HG03439 (cell line): ENCODE data around the gene NEMP1.
"Not testable (repeated sequence)": the region's sequence is repeated elsewhere in the genome, so short reads cannot be mapped to it uniquely, and the experiment has no call there.

Experiments
- ATAC-seq: cut with Tn5 transposase; IDR thresholded peaks from one replicate; pipeline ENCODE4 v1.9.1; 2021; ENCODE audit warnings: mild to moderate bottlenecking, moderate library complexity; ENCODE audit not compliant: unreplicated experiment

Gene NEMP1

GRCh38 chr12:57031138-57031725 lies 47.4 kb downstream of the NEMP1 start:
- ATAC-seq, result no peak

DNA sequence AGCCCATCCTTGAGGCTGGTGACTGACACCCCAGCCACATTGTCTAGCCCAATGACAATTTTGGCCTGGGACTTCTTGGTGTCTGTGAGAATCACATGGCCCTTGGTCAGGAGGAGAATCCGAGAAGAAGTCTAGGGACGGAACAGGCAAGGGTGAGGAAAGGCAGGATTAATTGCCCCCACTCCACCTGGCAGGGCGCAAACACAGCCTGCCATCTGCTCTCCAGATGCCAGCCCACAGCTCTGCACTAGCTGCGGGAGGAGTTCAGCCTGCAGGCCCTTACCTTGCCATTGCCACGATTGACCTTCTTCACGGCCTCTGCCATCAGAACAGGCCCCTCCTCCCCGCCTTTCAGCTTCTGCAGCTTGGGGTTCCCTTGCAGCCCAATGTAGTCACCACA lies 49.1 kb downstream of the NEMP1 start:
- no peak for ATAC-seq

DNA sequence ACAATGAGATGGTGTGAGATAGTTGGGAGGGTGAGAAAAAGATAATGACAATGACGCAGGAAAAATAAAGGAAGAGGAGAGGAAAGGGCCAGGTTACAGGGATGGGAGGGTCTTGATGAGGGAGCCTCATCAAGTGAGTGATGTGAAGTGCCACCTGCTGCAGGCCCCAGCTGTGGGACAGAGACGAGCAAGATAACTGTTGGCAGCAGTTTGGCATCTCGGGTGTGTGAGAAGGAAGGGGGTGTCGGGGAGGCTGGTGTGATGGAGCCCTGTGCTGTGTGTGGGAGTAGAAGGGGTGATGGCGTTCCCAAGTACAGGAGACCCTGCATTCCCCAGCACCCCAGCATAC lies 50.8 kb downstream of the NEMP1 start:
- no peak for ATAC-seq

DNA sequence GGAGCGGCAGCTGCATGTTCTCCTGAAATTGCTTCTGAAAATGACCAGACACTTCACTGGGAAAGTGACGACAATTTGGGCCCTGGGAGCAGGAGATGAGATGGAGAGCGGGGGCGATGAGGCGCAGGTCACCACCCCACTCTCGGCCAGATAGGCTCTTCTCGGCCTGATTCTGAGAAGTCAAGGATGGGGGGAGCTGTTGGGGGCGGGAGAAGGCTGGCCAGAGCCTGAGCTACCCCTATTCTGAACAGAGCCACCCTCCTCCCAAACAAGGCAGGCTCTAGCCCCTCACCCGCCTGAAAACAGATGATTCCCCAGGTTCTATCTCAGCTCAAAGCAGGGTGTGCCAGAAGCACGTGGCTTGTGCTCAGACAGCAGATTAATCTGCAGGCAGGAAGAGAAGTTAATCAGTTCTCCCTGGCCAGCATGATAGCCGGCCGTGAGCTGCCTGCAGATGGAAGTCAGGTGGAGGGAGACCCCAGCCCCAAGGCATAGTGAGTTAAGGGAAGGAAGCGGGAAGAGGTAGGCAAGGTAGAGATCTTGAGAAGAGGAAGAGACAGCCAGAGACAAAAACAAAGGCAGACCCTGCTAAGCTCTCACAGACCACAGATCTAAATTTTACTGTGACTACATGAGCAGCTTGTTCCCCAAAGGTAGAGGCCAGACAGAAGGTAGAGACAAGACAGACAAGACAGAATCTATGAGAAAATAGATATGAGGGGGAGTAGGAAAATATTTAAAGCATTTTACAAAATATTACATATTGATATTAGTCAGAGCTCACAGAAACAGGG lies 51.4 kb downstream of the NEMP1 start:
- no peak for ATAC-seq

DNA sequence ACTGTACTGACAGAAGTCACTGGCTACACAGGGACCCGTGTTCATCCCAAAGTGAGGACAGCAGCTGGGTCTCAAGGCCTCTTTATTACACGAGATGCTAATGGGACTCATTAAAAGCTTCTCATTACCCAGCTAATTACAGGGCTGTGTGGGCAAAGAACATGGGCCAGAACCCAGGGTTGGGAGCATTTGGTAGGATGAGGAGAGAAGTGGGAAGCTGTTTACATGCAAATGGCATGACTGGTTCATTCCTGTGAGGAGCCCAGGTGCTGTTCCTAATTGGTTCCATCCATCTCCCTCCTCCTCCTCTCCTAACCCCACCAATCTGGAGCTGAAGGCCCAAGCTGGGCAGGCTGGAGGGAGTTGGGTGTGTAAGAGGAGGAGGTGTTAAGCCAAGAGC lies 53.4 kb downstream of the NEMP1 start:
- ATAC-seq, result no peak

DNA sequence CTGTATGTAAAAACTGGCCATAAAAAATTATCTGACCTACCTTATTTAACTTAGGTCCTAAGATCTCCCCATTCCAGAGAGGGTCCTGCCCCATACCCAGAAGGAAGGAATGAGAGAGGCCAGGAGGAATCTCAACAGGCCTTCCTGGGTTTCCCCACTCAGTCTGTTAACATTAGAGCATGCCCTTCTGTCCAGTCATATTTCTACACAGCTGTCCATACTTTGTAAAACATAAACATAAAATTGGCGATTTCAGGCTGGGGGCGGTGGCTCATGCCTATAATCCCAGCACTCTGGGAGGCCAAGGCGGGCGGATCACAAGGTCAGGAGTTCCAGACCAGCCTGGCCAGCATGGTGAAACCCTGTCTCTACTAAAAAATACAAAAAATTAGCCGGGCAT lies 56.3 kb downstream of the NEMP1 start:
- not testable (repeated sequence) for ATAC-seq

DNA sequence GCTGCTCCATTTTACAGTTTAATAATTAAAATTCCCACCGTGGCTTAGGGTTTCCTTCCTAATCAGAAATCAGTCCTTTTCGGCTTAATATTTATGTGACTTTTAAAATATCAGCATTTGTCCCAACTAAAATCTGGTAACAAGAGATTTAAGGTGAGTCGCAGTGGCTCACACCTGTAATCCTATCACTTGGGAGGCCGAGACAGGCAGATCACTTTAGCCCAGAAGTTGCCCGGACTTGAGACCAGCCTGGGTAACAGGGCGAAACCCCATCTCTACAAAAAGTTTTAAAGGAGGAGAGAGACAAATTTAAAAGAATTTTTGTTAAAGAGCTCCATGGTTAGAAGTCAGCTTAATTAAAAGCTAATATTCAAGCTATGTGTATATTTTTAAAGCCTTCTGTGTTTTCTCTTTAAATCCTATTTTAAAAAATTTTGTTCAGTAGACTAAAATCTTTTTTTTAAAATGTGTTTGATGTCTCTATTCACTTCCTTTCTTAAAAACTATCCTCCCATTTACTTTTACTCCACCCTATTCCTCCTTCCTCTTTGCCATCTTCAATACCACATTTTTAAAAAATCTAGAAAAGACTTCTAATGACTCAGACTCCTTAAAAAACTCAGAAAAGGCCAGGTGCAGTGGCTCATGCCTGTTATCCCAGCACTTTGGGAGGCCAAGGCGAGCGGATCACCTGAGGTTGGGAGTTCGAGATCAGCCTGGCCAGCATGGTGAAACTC lies 58.4 kb downstream of the NEMP1 start:
- no peak for ATAC-seq

DNA sequence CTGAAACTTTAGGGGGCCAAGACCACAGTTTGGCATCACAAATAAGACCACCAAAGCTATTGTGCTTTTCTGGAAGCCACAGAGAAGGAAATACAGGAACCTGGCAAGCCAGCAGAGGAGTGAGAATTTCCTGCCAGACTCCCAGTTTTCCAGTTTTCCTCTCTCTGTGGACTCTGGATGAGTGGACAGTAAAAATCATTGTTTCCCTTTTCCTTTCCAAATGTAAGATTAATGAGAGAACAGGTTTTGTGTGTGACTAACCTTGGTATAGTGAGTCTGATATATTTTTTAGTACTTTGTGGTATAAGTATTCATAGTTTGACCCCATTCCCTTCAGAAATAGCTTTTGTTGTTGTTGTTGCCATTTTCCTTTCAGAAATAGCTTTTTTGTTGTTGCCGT lies 59.7 kb downstream of the NEMP1 start:
- ATAC-seq, result no peak

- not testable (repeated sequence) for ATAC-seq
These were observed 60.2 kb downstream of the NEMP1 start for GRCh38 chr12:57018353-57018752.

- no peak for ATAC-seq
These were observed 62.2 kb downstream of the NEMP1 start, which contains the start of gene TAC3 for GRCh38 chr12:57016348-57016747. Gene TAC3, minus strand, starts transcription at chr12:57016529. Its CDS starts 732 bp downstream, at chr12:57015797.

GRCh38 chr12:57012600-57013465 lies 65.8 kb downstream of the NEMP1 start:
- ATAC-seq, result no peak

DNA sequence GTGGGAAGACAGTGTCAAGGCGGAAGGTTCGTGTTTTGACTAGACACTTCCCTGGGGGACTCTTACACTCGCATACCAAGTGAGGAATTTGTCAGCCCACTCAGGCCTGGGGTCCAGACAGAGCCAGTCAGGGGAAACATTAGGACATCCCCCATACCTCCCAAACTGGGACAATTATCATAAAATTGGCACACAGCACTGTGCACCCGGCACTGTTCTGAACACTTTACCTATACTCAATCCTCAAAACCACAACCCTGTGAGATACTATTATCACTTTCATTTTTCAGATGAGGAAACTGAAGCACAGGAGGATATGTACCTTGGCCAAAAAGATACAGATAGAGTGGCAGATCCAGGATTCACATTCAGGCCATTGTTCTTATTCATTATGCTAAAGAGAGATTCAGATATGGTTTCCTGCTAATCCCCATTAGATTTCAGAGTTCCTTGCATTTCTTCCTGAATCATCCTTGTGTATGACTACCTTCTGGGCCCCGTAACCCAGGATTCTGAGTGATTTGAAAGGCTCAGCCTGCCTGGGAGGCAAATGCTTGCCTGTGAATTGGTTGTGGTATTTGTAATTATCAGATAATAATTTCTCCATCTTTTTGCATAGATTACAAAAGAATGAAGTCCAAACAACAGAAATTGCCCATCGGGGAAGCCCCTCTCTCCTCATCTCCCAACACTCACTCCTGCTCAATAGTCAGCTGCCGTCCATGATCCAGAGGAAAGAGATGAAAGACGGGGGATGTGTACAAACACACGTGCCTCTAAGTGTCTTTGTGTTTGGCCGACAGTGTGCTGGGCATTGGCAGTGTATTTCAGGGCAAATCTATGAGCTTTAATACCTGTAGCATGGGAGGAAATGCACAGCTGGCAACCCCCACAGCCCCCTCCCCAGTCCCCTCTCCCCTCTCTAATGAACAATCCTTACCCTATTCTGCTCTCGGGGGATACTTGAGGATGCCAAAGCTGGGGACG lies 66.9 kb downstream of the NEMP1 start:
- peak; percentile 55 for ATAC-seq

- no peak for ATAC-seq
These were observed 67.9 kb downstream of the NEMP1 start for GRCh38 chr12:57010627-57011247.

DNA sequence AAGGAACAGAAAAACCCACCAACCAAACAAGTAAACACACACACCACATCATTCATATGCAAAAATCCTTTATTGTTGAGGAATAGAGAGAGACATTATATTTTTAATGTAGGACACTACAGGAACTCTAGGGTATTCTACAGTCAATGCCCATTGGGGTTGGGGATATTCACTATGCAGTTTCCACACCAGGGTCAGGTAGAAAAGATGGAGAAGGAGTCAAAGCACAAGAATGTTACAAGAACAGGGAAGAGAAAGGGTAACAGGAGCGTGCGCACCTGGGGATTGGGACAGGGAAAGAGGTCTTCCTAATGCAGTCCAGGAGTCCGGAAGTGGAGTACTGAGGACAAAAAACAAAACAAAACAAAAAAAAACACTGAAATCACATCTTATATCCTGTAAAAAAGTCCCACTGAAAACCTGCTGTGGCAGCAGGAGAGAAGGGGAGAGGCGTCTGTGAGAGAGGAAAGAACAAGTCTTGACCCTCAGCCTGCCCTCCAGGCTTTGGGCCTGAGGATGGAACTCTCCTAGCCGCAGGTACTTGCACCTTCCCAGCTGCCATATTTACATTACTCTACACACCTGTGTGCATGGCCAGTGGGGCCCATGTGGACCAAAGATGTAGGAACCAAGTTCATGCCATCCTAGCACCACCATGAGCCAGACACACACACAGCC lies 68.5 kb downstream of the NEMP1 start:
- no peak for ATAC-seq

GRCh38 chr12:57008178-57008577 lies 70.4 kb downstream of the NEMP1 start:
- no peak for ATAC-seq

- ATAC-seq, result no peak
These were observed 71.6 kb downstream of the NEMP1 start for GRCh38 chr12:57006809-57007475.

DNA sequence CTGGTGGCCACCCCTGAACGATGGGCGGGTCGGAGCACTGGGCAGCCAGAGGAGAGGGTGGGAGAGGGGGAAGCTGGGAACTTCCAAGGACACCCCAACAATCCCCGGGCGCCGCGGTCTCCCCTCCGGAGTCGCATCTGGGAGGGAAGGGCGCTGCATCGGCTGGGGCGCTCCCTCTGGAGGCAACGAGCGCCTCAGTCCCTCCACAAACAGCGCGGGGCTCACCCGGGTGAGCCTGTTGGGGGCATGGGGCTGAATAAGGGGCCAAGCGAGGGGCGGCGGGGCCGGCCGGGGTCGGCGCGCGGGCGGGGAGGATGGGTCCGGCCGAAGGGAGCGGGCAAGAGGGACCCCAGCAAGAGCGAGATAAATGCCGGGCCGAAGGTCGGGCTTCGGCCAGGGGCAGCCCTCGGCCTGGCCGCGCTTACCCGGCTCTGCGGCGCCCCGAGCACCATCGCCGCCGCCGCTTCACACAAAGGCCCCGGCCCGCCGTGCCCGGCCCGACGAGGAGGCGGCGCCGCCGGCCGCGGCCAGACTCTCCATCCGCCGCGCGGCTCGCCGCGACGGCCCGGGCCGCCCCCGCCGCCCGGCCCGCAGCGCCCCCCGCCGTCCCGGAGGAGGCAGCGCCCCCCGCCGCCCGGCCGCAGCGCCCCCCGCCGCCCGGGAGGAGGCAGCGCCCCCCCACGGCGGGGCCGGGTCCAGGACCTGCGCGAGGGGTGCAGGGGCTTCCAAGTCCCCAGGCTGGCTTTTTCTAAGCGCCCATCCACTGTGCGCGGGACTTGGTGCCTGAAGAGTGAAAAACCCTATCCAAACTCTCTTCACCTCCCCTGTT lies 72.4 kb downstream of the NEMP1 start, which contains the start of gene ZBTB39:
Gene ZBTB39, minus strand, starts transcription at position 567 of the 829 bp plus-strand sequence. CDS start 1,629 bp downstream, outside the sequence.
- ATAC-seq, result peak; percentile 64
